HG02973 (cell line): ENCODE data around the gene OR2A42.
"Not testable (repeated sequence)": the region's sequence is repeated elsewhere in the genome, so short reads cannot be mapped to it uniquely, and the experiment has no call there.

Experiments used
- ATAC-seq: cut with Tn5 transposase; IDR thresholded peaks from one replicate; pipeline ENCODE4 v1.9.1; 2021; ENCODE audit warnings: moderate library complexity; ENCODE audit not compliant: unreplicated experiment

The OR2A42 gene

DNA sequence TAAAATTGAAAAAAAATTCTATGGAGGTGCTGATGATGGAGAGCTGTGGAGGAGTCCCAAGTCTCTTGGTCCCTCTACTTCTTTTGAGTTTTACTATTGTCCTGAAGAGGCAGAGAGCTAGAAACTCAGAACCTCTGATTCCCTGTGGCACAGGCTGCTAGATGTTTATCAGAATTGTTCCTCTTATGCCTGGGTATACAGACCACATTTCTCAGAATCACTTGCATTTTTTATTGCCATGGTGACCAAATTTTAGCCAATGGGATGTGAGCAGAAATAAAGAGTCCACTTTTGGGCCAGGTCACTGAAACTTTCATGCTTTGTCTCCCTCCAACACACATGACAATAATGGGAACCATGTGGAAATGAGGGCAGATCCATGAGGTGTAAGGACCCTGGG, 15.7 kb downstream of the OR2A42 start:
- not testable (repeated sequence) for ATAC-seq

DNA sequence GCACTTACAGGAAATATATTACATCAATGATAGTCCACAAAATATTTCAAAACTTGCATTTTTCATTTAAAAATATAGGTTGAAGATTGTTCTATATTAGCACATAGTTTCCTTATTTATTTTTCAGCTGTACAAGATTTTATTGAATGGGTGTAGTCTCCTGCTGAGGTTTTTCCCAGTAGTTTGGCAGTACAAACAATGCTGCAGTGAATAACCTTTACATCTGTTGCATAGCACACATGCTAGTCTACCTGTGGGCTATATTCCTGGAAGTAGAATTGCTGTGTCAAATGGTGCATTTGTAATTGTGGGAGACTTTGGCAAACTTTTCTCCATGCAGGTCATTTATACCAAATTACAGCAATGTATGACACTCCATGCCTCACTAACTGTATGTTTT, 18.9 kb downstream of the OR2A42 start:
- not testable (repeated sequence) for ATAC-seq

DNA sequence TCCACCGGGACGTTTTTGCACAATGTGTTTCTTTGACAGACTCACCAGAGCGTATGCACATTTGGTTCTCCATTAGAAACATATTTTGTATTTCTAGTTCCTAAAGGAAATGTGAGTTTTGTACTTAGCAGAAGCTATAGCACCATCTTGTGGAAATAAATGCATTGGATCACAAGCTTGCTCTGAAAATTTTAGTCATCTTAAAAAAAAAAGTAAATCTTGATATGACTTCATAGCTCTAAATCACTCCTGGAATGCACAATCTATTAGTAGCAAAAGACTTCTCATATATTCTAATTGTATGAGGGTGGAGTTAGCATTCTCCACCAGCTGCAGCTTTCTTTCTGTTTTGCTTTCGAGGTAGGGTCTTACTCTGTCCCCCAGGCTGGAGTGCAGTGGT, 20.3 kb downstream of the OR2A42 start:
- ATAC-seq = peak; percentile 37

DNA sequence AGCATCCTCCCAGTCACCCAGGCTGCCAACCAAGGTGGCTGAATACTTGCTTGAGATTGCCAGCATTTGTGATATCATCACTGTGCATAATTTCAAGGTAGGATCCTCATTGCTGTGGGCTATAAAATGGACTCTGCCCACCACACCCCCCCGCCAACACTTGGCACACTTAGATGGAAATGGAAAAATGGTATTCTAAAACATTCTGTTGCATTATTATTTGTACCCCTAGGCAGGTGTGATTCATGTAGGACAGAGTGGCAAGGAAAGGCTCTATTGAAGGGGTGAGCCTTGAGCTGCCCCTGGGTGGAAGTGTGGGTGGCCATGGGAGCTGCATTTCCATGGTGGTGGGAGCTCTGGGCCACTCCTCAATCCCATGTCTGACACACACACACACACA, 20.8 kb downstream of the OR2A42 start:
- not testable (repeated sequence) for ATAC-seq

DNA sequence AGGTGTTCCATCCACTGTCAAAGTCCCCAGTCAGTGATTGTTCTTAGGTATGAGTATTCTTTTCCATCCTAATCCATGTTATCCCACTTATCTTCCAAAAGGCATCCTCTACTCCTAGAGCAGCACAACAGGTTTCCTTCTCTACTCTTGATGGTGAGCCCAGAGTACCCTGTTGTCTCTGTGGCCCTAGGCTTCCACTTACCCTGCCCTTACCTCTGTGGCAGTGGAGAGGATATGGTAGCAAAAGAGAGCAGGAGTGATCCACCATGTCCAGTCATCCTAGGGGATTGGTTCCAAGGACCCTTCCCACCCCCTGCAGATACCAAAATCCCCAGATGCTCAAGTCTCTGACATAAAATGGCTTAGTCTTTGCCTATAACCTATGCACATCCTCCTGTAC, 22.2 kb downstream of the OR2A42 start:
- ATAC-seq = not testable (repeated sequence)

DNA sequence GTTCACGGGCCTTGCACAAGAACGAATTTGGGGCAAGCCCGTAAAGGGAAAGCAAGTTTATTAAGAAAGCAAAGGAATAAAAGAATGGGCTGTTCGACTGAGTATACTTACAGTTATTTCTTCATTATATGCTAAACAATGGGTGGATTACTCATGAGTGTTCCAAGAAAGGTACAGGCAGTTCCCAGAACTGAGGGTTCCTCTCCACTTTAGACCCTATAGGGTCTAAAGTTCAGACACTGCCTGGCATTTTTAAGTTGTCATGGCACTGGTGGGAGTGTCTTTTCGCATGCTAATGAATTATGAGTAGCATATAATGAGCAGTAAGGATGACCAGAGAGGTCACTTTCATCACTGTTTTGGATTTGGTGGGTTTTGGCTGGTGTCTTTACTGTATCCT, 34.1 kb downstream of the OR2A42 start:
- not testable (repeated sequence) for ATAC-seq

DNA sequence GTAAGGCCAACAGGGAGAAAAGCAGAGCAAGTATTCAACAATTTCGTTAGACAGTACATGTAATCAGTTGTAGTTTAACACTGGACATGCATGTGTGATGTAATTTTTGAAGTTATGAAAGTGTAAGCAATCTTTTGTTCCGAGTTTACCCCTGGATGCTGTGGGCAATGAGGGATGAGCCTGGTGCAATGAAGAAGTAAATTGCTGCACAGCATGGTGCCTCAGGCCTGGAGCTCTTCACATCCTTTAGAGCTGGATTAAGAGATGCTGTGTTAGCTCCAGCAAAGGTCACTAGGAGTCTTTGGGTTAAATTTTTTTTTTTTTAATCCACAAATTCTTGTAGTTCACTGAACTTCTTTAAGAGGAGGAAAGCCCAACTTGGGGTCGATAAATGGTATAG, 36.3 kb downstream of the OR2A42 start:
- not testable (repeated sequence) for ATAC-seq

DNA sequence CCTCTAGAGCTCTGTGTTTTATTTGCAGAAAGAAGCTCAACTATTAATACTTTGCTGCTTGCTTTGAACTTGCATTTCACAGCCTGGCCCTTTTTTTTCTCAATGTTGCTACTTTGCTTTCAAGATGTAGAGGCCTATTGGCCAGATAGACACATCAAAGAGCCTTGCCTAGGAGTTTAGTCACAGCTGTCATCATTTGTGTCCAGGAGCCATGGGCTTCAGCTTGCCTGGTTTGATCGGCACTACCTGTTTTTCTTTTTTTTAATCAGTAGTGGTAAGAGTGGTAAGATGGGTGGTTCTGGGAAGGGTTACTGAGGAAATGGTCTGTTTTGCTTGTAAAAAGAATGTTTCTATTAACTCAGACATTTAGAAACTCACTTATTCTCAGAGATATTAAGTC, 37.4 kb downstream of the OR2A42 start:
- ATAC-seq = not testable (repeated sequence)

DNA sequence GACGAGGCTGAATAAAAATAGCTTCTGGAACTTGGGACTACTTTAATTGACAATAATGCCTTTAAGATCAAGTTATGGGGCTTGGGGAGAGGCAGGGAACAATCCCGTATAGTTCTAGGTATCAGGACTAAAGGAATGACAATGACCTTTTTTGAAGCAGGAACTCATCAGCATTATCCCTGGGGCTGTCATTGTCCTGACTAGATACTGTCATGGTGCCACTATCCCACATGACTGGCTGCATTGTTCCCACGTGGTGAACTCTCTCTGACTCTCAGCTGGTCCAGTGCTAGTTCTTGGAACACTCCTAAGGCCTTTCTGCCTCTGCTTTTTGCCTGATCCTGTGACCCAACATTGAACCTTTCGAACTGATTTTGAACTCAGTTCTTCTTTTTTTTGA, 40.5 kb downstream of the OR2A42 start:
- not testable (repeated sequence) for ATAC-seq

DNA sequence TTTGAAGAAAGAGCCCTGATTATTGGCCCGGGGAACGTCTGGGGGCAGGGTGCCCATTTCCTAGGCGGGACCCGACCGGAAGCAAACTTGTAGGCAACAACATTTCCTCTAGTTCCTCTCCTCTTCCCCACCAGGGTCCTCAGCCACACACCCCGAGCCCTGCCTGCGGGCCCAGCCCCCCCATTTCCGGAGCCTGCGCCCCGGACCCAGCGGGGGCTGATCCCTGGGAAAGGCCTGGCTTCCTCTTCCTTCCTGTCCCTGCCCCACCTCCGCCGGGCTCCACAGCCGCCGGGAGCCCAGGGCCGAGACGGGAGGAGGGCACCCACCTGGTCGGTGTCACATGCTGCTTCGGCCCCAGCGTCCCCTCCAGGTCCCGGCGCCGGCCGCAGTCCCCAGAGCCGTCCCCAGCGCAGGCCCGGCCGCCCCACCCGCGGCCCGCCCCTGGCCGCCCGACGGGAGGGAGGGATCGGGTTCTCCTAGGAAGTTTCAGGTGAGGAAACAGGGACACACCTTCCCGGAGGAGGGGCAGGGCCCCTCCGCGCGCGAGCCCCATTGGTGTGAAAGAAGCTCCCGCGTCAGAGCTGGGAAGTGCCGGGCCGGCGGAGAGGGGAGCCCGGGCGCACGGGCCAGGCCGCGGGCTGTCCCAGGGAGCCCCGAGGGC, 44.1 kb downstream of the OR2A42 start, which contains the start of gene ARHGEF35:
ARHGEF35 (minus strand) TSS at position 622 of the 661 bp plus-strand sequence. CDS start 7,450 bp downstream, outside the sequence.
- peak; percentile 72 for ATAC-seq

DNA sequence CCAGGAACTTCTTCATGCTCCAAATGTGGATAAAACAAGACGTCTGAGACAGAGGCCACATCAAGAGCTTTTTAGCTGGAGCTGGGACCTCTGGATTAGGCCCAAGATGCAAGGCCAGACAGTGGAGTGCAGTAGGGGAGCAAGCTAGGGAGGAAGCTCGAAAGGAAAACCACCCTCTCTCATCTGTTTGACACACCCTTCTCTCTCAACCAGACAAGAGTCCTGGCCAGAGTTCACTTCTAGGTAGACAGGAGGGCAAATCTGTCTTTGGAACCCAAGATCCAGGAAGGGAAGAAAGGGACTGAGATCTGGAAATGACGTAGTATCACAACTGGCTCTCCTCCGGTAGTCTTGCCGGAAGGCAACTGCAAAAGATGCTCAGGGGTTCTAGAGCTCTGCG, 45.0 kb downstream of the OR2A42 start:
- ATAC-seq = not testable (repeated sequence)

DNA sequence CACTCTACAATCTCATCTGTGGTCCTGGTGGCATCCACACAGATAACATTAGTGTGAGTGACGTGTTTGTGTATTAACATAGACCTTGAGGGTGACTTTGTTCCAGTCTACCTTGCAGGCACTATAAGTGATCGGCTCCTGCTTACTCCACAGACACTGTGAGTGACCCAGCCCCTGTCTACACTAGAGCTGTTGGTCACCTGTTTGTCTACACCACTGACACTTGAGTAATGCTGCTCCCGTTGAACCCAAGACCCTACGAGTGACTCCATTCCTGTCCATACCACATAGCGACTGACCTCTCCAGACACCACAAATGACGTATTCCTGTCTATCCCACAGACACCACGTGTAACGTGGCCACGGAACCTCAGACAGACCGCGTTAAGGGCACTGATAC, 45.6 kb downstream of the OR2A42 start:
- not testable (repeated sequence) for ATAC-seq

DNA sequence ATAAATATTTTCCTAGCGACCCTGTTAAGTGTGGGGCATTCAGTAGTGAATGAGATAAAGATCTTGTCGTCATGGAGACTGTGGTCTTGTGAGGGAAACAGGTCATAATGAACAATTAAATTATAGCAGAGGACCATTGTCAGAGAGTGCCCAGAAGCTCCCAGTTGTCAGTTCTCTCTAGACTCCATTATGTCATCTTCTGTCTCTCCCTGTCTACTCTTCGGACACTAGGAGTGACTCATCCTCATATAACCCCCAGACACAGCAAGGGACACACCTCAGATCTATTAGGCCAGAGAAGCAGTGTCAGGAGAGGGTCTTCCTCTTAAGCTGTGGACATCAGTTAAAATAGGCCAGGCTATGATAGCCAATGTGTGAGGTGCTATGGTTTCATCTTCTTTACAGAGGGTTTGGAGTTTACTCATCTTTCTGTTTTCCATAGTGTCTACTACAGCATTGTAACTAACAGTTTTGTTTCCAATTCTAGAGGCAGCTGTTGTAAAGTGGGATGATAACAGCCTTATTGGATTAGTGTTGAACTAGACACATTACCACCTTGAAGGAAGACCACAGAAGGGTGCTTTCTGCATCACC, 50.7 kb downstream of the OR2A42 start:
- ATAC-seq = not testable (repeated sequence)

DNA sequence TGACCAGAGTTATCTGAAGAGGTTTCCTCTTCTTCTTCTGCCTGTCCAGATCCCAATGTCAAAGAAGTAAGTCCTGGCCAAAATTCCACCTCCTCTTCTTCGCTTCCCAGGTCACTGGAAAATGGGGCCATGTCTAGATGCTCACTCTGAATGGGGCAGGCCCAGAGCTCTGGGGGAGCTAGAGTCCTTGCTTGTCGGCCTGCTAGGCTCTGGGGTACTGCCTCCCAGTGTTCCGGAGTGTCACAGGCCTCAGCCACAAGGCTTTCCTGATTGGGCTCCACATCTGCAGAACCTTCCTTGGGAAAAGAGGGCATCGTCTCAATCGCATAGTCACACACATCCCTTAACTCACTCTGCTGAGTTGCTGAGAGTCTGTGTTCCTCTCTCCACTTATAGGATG, 51.6 kb downstream of the OR2A42 start:
- ATAC-seq = not testable (repeated sequence)

DNA sequence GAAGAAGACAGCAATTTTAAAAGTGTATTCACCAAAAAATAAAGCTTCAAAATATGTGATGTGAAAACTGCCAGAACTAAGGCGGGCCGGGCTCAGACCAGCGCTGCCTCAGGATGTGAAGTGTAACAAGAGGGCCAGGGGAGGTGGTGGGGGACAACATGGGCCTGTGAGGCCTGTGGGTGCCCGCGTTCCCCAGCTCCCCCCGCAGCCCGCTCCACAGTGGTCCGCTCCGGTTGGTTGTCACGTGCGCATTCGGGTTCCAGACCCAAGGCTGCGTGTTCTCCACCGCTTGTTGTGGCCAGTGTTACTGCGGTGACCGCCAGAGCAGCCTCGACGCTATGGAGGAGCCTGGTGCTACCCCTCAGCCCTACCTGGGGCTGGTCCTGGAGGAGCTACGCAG, 56.2 kb downstream of the OR2A42 start, which contains the start of gene CTAGE4:
CTAGE4 (plus strand) TSS at position 301 of the 400 bp plus-strand sequence; CDS start at position 339, 38 bp downstream.
- ATAC-seq = not testable (repeated sequence)

DNA sequence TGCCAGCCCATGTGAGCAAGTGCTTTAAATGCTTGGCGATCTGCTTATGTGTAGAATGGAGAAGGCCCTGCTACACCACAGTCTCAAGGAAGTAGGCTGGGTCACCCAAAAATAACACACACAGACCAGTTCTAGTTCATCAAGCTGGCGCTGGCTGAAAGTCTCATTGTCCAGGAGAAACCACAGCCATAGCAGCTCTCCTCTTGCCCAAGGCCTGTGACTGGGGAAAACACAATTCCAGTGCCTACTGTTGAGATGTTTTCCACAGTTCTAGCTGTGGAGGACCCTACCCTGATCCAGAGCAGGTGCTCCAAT, 60.3 kb downstream of the OR2A42 start:
- ATAC-seq = not testable (repeated sequence)

DNA sequence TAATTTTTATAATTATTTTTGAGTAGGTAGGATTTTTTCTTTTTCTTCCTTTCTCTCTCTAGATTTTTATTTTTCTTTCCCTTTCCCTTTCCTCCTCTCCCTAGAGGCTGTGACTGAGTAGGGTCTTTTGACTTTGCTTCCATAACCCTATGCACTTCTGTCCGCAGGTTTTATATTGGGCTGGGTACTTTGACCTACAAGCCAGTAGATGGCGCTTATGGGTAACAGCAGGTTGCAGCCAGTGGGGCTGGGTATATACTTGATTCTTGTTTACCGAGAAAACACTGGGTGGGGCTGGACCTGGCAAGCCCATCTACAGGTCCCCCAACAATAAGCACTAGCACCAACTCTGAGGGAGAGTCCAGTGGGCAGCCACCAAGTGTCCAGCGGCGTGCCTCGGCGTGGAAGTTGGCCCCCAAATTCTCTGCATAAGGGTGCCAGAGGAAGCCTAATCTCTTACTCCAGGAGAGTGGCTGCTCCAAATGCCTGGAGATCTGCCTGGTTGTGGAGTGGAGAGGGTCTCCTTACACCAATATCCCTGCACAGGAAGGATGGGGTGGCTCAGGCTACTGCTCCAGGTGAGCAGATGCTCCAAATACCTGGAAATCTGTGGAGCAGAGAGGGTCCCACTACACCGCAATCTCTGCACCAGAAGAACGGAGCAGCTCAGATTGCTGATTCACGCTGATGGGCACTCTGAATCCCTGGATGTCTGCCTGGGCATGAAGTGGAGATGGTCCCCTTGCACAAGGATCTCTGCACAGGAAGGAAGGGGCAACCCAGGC, 60.8 kb downstream of the OR2A42 start:
- peak; percentile 99 for ATAC-seq
